Measurements from ENCODE around the gene PRPF8. TPM values are rescaled to one million over a fixed set of nuclear protein-coding genes. Genes with fewer than 3 reads are reported as not detected.

PRPF8 gene
- total RNA-seq, 1 donor: 117 TPM

DNA sequence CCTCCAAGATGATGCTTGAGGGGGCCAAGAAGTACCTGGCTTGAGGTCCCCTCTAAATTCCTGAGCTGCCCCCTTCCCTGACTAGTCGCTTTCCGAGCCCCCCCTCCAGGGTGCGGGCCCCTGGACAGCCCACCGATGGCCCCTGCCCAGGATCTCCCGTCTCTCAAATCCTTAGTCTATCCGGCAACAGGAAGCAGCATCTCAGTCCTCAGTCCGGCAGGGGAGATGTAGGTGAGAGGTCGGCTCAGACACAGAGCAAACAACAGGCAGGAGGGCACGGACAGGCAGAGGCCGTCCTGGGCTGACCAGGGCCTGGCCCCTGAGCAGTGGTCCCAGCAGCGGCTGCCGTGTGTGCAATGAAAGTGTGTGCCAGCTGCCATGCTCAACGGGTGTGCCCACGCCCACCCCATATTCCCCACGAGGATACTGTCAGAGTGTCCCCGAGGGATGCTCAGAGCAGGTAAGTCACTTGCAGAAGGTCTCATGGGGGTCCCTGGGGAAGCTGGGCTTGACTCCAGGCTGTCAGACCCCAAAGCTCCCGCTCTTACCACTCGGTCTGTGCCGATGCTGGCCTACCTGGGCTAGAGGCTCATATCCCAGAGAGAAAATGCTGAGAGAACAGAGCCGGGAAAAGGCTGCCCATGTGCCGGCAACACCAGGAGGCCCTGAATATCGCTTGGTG is 63.3 kb downstream of the PRPF8 start:
- DNase-seq (ENCODE audit: low read depth): no peak
- H3K4me3 ChIP-seq (ENCODE audit: low read depth, low read length): no peak overlapping the region
- TF ChIP-seq, protein P1, sequence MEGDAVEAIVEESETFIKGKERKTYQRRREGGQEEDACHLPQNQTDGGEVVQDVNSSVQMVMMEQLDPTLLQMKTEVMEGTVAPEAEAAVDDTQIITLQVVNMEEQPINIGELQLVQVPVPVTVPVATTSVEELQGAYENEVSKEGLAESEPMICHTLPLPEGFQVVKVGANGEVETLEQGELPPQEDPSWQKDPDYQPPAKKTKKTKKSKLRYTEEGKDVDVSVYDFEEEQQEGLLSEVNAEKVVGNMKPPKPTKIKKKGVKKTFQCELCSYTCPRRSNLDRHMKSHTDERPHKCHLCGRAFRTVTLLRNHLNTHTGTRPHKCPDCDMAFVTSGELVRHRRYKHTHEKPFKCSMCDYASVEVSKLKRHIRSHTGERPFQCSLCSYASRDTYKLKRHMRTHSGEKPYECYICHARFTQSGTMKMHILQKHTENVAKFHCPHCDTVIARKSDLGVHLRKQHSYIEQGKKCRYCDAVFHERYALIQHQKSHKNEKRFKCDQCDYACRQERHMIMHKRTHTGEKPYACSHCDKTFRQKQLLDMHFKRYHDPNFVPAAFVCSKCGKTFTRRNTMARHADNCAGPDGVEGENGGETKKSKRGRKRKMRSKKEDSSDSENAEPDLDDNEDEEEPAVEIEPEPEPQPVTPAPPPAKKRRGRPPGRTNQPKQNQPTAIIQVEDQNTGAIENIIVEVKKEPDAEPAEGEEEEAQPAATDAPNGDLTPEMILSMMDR (IDR thresholded peaks at IDR 0.05; ENCODE audit: insufficient read depth, low read depth, low read length): no peak

DNA sequence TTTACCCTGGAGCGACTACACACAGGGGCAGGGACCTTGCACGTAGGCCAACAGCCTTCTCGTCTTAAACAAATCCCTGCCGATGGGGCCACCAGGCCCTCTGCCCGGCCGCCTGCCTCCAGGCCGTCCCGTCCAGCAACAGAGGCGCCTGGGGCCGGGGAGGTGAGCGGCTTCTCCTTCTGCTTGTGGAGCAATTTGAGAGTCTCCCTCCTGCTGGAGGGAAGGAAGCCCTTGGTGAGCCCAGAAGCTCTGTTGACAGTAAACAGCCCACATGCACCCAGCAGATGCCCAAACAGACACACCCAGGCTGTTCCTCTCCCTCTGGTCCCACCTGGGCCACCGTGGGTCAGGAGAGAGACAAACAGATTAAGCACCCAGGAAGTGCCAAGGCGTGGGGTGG is 64.2 kb downstream of the PRPF8 start:
- H3K4me3 ChIP-seq (ENCODE audit: low read depth, low read length): no peak overlapping the region
- no peak for DNase-seq (ENCODE audit: low read depth)
- TF ChIP-seq, protein P1 (IDR thresholded peaks at IDR 0.05; ENCODE audit: insufficient read depth, low read depth, low read length): no peak

DNA sequence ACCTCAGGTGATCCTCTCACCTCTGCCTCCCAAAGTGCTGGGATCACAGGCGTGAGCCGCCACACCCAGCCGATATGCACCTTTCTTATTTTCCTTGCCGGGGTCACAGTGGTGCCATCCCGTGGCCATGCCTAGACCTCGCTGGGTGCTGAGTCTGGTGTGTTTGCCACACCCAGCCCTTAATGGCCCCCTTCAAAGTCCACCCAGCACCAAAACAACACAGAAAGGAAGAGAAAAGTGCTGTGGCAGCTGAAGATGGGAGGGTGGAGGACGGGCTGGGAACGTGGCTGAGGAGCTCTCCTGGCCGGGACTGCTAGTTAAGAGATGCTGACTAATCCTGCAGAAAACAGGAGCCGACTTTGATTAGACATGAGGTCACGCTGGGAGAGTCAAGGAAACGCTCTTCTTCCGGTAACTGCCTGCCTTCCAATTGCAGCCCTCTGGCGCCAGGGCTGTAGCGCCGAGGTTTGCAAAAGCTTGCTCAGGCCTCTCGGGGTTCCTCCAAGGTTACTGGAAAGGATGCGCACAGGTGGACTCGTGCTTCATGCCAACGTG is 67.0 kb downstream of the PRPF8 start:
- TF ChIP-seq, protein P1 (IDR thresholded peaks at IDR 0.05; ENCODE audit: insufficient read depth, low read depth, low read length): peak; percentile 1
- H3K4me3 ChIP-seq (ENCODE audit: low read depth, low read length): no peak overlapping the region
- peak; percentile 74 for DNase-seq (ENCODE audit: low read depth)

DNA sequence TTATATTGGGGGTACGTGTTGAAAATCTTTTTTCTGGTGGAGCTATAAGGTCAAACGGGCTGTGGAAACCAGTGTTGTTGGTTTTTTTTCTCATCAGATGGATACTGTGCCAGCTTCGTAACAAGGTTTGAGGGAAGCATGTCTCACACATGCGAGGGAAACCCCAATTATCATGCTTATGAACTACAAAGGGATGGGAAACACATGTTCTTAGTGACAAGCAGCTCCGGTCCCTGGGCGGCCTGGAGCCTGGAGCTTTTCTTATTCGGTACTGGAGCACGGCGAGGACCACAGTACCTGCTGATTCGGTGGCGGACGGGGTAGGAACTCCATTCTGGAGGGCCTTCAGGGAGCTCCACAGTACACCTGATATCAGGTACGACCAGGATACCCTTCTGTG is 68.6 kb downstream of the PRPF8 start:
- DNase-seq (ENCODE audit: low read depth): no peak
- no peak overlapping the region for H3K4me3 ChIP-seq (ENCODE audit: low read depth, low read length)
- TF ChIP-seq, protein P1 (IDR thresholded peaks at IDR 0.05; ENCODE audit: insufficient read depth, low read depth, low read length): no peak

DNA sequence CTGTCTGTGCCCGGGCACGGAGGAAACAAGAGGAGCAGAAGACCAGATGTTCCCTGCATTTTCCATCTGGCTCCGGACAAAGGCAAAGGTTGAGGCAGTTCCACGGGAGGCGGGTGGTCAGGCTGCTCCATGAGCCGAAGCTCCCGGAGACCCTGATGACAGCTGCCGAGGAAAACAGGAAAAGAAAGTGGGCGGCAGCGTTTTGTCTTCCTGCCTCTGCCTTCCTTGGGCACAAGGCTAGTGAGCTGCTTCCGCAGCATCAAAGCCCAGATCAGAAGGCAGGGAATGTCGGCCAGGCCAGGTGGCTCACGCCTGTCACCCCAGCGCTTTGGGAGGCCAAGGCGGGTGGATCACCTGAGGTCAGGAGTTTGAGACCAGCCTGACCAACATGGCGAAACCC is 72.3 kb downstream of the PRPF8 start:
- DNase-seq (ENCODE audit: low read depth): no peak
- TF ChIP-seq, protein P1 (IDR thresholded peaks at IDR 0.05; ENCODE audit: insufficient read depth, low read depth, low read length): no peak
- H3K4me3 ChIP-seq (ENCODE audit: low read depth, low read length): no peak overlapping the region

DNA sequence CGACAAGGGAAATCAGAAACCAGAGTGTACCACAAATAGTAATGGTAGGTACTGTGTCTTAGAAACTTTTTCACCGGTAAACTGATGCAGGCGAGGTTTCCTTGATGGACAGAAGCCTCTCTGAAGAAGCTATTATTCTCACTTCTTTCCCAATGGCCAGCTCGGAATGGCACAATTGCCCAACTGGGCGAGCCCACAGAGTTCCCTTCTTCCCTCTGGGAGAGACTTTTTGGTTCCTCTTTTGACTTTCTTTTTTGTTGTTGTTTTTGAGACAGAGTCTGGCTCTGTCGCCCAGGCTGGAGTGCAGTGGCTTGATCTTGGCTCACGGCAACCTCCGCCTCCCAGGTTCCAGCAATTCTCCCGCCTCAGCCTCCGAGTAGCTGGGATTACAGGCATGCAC is 73.0 kb downstream of the PRPF8 start:
- TF ChIP-seq, protein P1 (IDR thresholded peaks at IDR 0.05; ENCODE audit: insufficient read depth, low read depth, low read length): no peak
- H3K4me3 ChIP-seq (ENCODE audit: low read depth, low read length): no peak overlapping the region
- no peak for DNase-seq (ENCODE audit: low read depth)

DNA sequence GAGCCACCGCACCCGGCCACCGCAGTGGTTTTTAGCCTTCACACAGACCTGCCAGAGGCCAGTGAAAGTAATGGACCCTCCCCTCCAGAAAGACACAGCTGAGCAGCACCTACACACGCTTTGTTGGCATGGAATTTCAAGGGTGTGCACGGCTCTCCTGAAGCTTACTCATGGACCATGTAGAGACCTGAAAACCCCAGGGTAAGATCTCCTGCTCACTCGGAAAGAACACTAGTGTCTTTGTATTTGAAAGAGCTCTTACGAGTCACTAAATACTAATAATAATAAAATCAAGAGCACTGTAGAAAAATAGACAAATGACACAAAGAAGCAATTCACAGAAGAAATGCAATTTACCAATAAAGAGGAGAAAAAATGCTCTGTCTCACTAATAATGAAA is 76.0 kb downstream of the PRPF8 start:
- DNase-seq (ENCODE audit: low read depth): no peak
- TF ChIP-seq, protein P1 (IDR thresholded peaks at IDR 0.05; ENCODE audit: insufficient read depth, low read depth, low read length): no peak
- H3K4me3 ChIP-seq (ENCODE audit: low read depth, low read length): no peak overlapping the region

Measured in fibroblast of villous mesenchyme (primary cell).